ENCODE measurements around the gene GSTM5. TPM values are rescaled to one million over a fixed set of nuclear protein-coding genes. Genes with fewer than 3 reads are reported as not detected.

Gene GSTM5
- total RNA-seq, 1 donor from 2014 or later = not detected

GRCh38 chr1:109756848-109757521, 44.9 kb downstream of the GSTM5 start:
- Mint-ChIP-seq H3K27me3 (ENCODE audit: low read depth) (no peaks in the 10 kb centered on the region), H3K4me3 (ENCODE audit: unreplicated experiment) (no peak overlapping the region), H3K27ac (ENCODE audit: unreplicated experiment) (no peak overlapping the region), H3K9me3 (ENCODE audit: low read depth) (no peaks in the 10 kb centered on the region), H3K4me1 (ENCODE audit: low read depth) (no peaks in the 10 kb centered on the region), H3K36me3 (ENCODE audit: low read depth) (no peaks in the 10 kb centered on the region)
- no peak for TF ChIP-seq CTCF (IDR thresholded peaks at IDR 0.05)
- DNase-seq (ENCODE audit: low spot score) = no peak

GRCh38 chr1:109757936-109758786, 46.1 kb downstream of the GSTM5 start:
- no peak overlapping the region for H3K27ac Mint-ChIP-seq (ENCODE audit: unreplicated experiment)
- H3K27me3 Mint-ChIP-seq (ENCODE audit: low read depth) = no peaks in the 10 kb centered on the region
- no peaks in the 10 kb centered on the region for H3K36me3 Mint-ChIP-seq (ENCODE audit: low read depth)
- no peak overlapping the region for H3K4me3 Mint-ChIP-seq (ENCODE audit: unreplicated experiment)
- DNase-seq (ENCODE audit: low spot score) = no peak
- no peak for TF ChIP-seq CTCF (IDR thresholded peaks at IDR 0.05)
- no peaks in the 10 kb centered on the region for H3K4me1 Mint-ChIP-seq (ENCODE audit: low read depth)
- no peaks in the 10 kb centered on the region for H3K9me3 Mint-ChIP-seq (ENCODE audit: low read depth)

DNA sequence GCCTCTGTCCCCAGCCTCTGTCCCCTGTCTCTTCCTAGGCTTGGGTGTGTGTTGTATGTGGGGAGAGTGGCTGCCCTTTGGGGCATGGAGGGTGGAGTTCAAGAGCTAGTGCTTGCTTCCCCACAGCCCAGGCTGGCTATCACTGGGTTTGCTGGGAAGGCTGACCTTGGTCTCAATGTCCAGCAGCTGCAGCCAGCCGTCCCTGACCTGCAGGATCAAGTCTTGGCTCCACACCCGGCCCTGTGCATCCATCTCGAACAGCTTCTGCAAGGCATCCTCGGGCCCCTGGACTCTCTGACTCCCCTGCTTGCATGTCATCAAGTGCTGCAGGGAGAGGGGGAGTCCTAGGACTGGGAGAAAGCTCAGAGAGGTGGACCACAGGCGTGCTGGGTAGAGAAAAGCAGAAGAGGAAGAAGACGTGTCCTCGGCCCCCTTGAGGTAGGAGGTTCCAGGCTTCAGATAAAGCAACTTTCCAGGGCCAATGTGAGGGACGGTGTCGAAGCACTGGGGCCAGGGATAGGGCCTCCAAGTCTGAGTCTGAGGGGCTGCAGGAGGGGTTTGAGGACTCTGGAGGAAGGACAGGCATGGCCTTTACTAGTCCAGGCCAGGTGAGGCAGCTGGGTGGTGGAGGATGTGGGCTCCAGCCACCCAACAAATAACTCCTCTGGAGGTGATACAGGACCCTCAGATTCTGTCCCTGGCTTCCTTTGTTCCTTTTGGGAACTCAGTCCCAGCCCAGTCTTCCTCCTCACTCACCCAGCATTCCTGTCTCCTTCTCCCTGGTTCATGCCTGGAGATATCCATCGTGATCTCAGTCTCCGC, 47.7 kb downstream of the GSTM5 start:
- no peak overlapping the region for H3K27ac Mint-ChIP-seq (ENCODE audit: unreplicated experiment)
- no peak overlapping the region for H3K4me3 Mint-ChIP-seq (ENCODE audit: unreplicated experiment)

GRCh38 chr1:109760581-109761226, 48.7 kb downstream of the GSTM5 start:
- Mint-ChIP-seq H3K27ac (ENCODE audit: unreplicated experiment) (no peak overlapping the region), H3K9me3 (ENCODE audit: low read depth) (no peaks in the 10 kb centered on the region), H3K4me1 (ENCODE audit: low read depth) (no peaks in the 10 kb centered on the region), H3K4me3 (ENCODE audit: unreplicated experiment) (no peak overlapping the region), H3K27me3 (ENCODE audit: low read depth) (no peaks in the 10 kb centered on the region), H3K36me3 (ENCODE audit: low read depth) (no peaks in the 10 kb centered on the region)
- peak; percentile 75 for DNase-seq (ENCODE audit: low spot score)
- TF ChIP-seq CTCF (IDR thresholded peaks at IDR 0.05) = no peak

More for the DNA sequence above, 47.7 kb downstream of the GSTM5 start:
- no peak for TF ChIP-seq CTCF (IDR thresholded peaks at IDR 0.05)
- DNase-seq (ENCODE audit: low spot score) = peak; percentile 62
- Mint-ChIP-seq H3K36me3 (ENCODE audit: low read depth) (no peaks in the 10 kb centered on the region), H3K9me3 (ENCODE audit: low read depth) (no peaks in the 10 kb centered on the region), H3K4me1 (ENCODE audit: low read depth) (no peaks in the 10 kb centered on the region), H3K27me3 (ENCODE audit: low read depth) (no peaks in the 10 kb centered on the region)
